Measurements from ENCODE around the gene APOH. TPM values are rescaled to one million over a fixed set of nuclear protein-coding genes. Genes with fewer than 3 reads are reported as not detected.

APOH gene
- total and polyA plus RNA-seq, 2 of the 13 experiments (the other 11 are each of a cell fraction or from before 2014, with no cell fraction given), result 4,846 to 5,748 TPM

GRCh38 chr17:66200685-66201092 is 28.5 kb downstream of the APOH start (continued):
- TF ChIP-seq RFX1 (IDR thresholded peaks at IDR 0.05), result no peak
- TF ChIP-seq, protein P1, sequence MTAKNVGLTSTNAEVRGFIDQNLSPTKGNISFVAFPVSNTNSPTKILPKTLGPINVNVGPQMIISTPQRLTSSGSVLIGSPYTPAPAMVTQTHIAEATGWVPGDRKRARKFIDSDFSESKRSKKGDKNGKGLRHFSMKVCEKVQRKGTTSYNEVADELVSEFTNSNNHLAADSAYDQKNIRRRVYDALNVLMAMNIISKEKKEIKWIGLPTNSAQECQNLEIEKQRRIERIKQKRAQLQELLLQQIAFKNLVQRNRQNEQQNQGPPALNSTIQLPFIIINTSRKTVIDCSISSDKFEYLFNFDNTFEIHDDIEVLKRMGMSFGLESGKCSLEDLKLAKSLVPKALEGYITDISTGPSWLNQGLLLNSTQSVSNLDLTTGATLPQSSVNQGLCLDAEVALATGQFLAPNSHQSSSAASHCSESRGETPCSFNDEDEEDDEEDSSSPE (CRISPR knock-in tag; IDR thresholded peaks at IDR 0.05), result 0 out of 2 replicates have a peak, but pooled peaks have one; percentile 37
- TF ChIP-seq HNRNPH1 (optimal IDR thresholded peaks at IDR 0.05; ENCODE audit: low read depth, low read length), result no peak
- no peak for TF ChIP-seq ZNF276 (CRISPR knock-in tag; IDR thresholded peaks at IDR 0.05; ENCODE audit: low read depth)
- TF ChIP-seq IRX3 (CRISPR knock-in tag; IDR thresholded peaks at IDR 0.05; ENCODE audit: borderline replicate concordance, low read depth), result no peak
- no peak for TF ChIP-seq MTF1 (CRISPR knock-in tag; IDR thresholded peaks at IDR 0.05)
- TF ChIP-seq ZNF597 (CRISPR knock-in tag; IDR thresholded peaks at IDR 0.05), result no peak
- no peak; the same call in 1 of the 2 replicates for TF ChIP-seq ZFP1 (CRISPR knock-in tag; IDR thresholded peaks at IDR 0.05)
- peak; percentile 74 for TF ChIP-seq ARNTL (CRISPR knock-in tag; IDR thresholded peaks at IDR 0.05)
- TF ChIP-seq, protein P2, sequence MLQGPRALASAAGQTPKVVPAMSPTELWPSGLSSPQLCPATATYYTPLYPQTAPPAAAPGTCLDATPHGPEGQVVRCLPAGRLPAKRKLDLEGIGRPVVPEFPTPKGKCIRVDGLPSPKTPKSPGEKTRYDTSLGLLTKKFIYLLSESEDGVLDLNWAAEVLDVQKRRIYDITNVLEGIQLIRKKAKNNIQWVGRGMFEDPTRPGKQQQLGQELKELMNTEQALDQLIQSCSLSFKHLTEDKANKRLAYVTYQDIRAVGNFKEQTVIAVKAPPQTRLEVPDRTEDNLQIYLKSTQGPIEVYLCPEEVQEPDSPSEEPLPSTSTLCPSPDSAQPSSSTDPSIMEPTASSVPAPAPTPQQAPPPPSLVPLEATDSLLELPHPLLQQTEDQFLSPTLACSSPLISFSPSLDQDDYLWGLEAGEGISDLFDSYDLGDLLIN (CRISPR knock-in tag; IDR thresholded peaks at IDR 0.05; ENCODE audit: borderline replicate concordance), result no peak
- TF ChIP-seq ETV6 (CRISPR knock-in tag; conservative IDR thresholded peaks at IDR 0.05), result no peak
- TF ChIP-seq, protein P3, sequence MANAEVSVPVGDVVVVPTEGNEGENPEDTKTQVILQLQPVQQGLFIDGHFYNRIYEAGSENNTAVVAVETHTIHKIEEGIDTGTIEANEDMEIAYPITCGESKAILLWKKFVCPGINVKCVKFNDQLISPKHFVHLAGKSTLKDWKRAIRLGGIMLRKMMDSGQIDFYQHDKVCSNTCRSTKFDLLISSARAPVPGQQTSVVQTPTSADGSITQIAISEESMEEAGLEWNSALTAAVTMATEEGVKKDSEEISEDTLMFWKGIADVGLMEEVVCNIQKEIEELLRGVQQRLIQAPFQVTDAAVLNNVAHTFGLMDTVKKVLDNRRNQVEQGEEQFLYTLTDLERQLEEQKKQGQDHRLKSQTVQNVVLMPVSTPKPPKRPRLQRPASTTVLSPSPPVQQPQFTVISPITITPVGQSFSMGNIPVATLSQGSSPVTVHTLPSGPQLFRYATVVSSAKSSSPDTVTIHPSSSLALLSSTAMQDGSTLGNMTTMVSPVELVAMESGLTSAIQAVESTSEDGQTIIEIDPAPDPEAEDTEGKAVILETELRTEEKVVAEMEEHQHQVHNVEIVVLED (CRISPR knock-in tag; IDR thresholded peaks at IDR 0.05; ENCODE audit: borderline replicate concordance), result peak; percentile 42; the same call in 1 of the 2 replicates
- no peak for TF ChIP-seq ATF7 (IDR thresholded peaks at IDR 0.05)
- TF ChIP-seq ATF7 (CRISPR knock-in tag; IDR thresholded peaks at IDR 0.05), result no peak
- peak; percentile 58; the same call in 1 of the 2 replicates for TF ChIP-seq HOXA3 (CRISPR knock-in tag; IDR thresholded peaks at IDR 0.05)
- TF ChIP-seq ELF4 (CRISPR knock-in tag; IDR thresholded peaks at IDR 0.05; ENCODE audit: borderline replicate concordance), result no peak
- peak; percentile 77 for TF ChIP-seq ARID5B (CRISPR knock-in tag; IDR thresholded peaks at IDR 0.05)
- TF ChIP-seq ATM (IDR thresholded peaks at IDR 0.05; ENCODE audit: borderline replicate concordance), result no peak
- TF ChIP-seq TEAD2 (CRISPR knock-in tag; IDR thresholded peaks at IDR 0.05), result no peak

All from HepG2 (cell line).